Neural cell (in vitro differentiated cells): Measurements from ENCODE around the gene HS1BP3.

Experiments used
- CTCF ChIP-seq: fragments of 450-650 bp; IDR thresholded peaks from 2 replicates; pipeline ENCODE4 v1.5.1; 2014; ENCODE audit warnings: antibody characterized with exemption, mild to moderate bottlenecking, moderate library complexity; ENCODE audit not compliant: poor library complexity, severe bottlenecking
- EP300 ChIP-seq: fragments of 450-650 bp; conservative IDR thresholded peaks from 2 replicates; pipeline ENCODE4 v1.6.1; 2014; ENCODE audit warnings: antibody characterized with exemption, mild to moderate bottlenecking, moderate library complexity; ENCODE audit not compliant: poor library complexity, severe bottlenecking
- EZH2 ChIP-seq: fragments of 200-600, 300-800 bp; shearing (Covaris generic), sonication (generic); IDR thresholded peaks from 2 replicates; pipeline ENCODE4 v1.6.1; 2014; ENCODE audit warnings: antibody characterized with exemption, low read length, borderline replicate concordance, mild to moderate bottlenecking; ENCODE audit not compliant: insufficient read depth, poor library complexity, severe bottlenecking
- MXI1 ChIP-seq: fragments of 450-650 bp; conservative IDR thresholded peaks from 2 replicates; pipeline ENCODE4 v1.6.1; 2014; ENCODE audit warnings: antibody characterized with exemption, mild to moderate bottlenecking; ENCODE audit not compliant: poor library complexity, severe bottlenecking
- POLR2AphosphoS5 ChIP-seq: IDR thresholded peaks from 2 replicates; pipeline ENCODE4 v1.6.1; 2012
- RAD21 ChIP-seq: fragments of 450-650 bp; conservative IDR thresholded peaks from 2 replicates; pipeline ENCODE4 v1.6.1; 2014; ENCODE audit warnings: antibody characterized with exemption, mild to moderate bottlenecking, moderate library complexity
- REST ChIP-seq: IDR thresholded peaks from 2 replicates; pipeline ENCODE4 v1.6.1; 2012; ENCODE audit warnings: borderline replicate concordance
- SMC3 ChIP-seq: fragments of 450-650 bp; conservative IDR thresholded peaks from 2 replicates; pipeline ENCODE4 v1.6.1; 2014; ENCODE audit warnings: antibody characterized with exemption, mild to moderate bottlenecking, moderate library complexity; ENCODE audit not compliant: poor library complexity
- TAF1 ChIP-seq: IDR thresholded peaks from 2 replicates; pipeline ENCODE4 v1.6.1; 2012; ENCODE audit warnings: low read depth

- no peak for TF ChIP-seq CTCF
- TF ChIP-seq EP300, result no peak
- TF ChIP-seq RAD21, result no peak
- no peak for TF ChIP-seq REST
- TF ChIP-seq EZH2, result no peak
- TF ChIP-seq TAF1, result no peak
- no peak for TF ChIP-seq POLR2AphosphoS5
- TF ChIP-seq SMC3, result no peak
- no peak for TF ChIP-seq MXI1
These were observed 18.4 kb downstream of the HS1BP3 start for GRCh38 chr2:20632446-20632990.
